K562 (cell line): ENCODE results near the gene CD151. TPM values are rescaled to one million over a fixed set of nuclear protein-coding genes. Genes with fewer than 3 reads are reported as not detected.

ENCODE experiments used
- ATAC-seq: fragments of 200-7000 bp; cut with Tn5 transposase; 3 replicates; pipeline ENCODE4 v1.9.1; 2020; ENCODE audit warnings: moderate library complexity
- BruUV-seq: library from RNA; stranded (reverse); fragments of 400-500 nt; replicated peaks from 2 replicates; lab custom pipeline; 2021; lab: Mats Ljungman, UMichigan
- CTCF ChIA-PET: fragments of 300-600 bp; formaldehyde crosslinking; extraction: SDS; loops from one replicate; lab custom pipeline; 2021; ENCODE audit warnings: low intra/inter-chr PET ratio; lab: Yijun Ruan, JAX
- POLR2A ChIA-PET: fragments of 300-600, 350-650 bp; sonication (Branson Sonifier 250); formaldehyde crosslinking; extraction: SDS; loops from one replicate; lab custom pipeline; 2021; ENCODE audit warnings: antibody characterized with exemption, inconsistent platforms; lab: Yijun Ruan, JAX
- DNase-seq, 4 experiments: peaks; one replicate each; pipeline versions ENCODE4 v3.0.0 to v3.0.0-alpha.2; 2011 to 2018; ENCODE audit warnings: low spot score in 3 of 4, mixed read lengths in 3 of 4; ENCODE audit errors: extremely low read depth in 1 of 4
- FAIRE-seq: peaks from 2 replicates; lab custom pipeline; 2011; peaks lifted over from hg19 to GRCh38; lab: Jason Lieb, UNC
- H2AFZ ChIP-seq: 2 replicates; pipeline ENCODE4 v1.6.0; 2011; ENCODE audit warnings: low read depth, low read length, control low read depth, inconsistent platforms
- H3K27ac ChIP-seq: fragments of 200-600 bp; 3 replicates; pipeline ENCODE4 v1.8.0; 2011; ENCODE audit warnings: low read depth, mild to moderate bottlenecking, control low read depth, inconsistent platforms, low read length, moderate library complexity, mixed read lengths; ENCODE audit errors: extremely low read depth
- H3K27me3 ChIP-seq, 2 experiments: fragments of 300-600 bp in 1 of 2; 2 replicates in 1 of 2; 3 replicates in 1 of 2; pipeline versions ENCODE4 v1.6.0 to v1.8.0; 2011; ENCODE audit warnings: inconsistent platforms in 2 of 2, low read length in 2 of 2, mild to moderate bottlenecking in 1 of 2, mixed read lengths in 1 of 2, moderate library complexity in 1 of 2; ENCODE audit not compliant: control insufficient read depth in 2 of 2, insufficient read depth in 2 of 2
- H3K36me3 ChIP-seq: fragments of 300-600 bp; 3 replicates; pipeline ENCODE4 v1.8.0; 2011; ENCODE audit warnings: mild to moderate bottlenecking, low read length, inconsistent platforms; ENCODE audit not compliant: control insufficient read depth, insufficient read depth
- H3K4me1 ChIP-seq, 2 experiments: fragments of 200-600 bp in 1 of 2; replicated peaks in 1 of 2; 2 replicates in 1 of 2; 3 replicates in 1 of 2; pipeline versions ENCODE4 v1.5.1 to v1.8.0; 2011; ENCODE audit warnings: inconsistent platforms in 2 of 2, low read length in 2 of 2, mild to moderate bottlenecking in 1 of 2, mixed read lengths in 1 of 2, moderate library complexity in 1 of 2; ENCODE audit not compliant: control insufficient read depth in 2 of 2, insufficient read depth in 2 of 2
- H3K4me2 ChIP-seq: 2 replicates; pipeline ENCODE4 v1.6.1; 2011; ENCODE audit warnings: low read length, control low read depth, inconsistent platforms, mixed read lengths; ENCODE audit not compliant: insufficient read depth
- H3K4me3 ChIP-seq: fragments of 200-600 bp; sonication (generic), shearing (Covaris generic); 2 replicates; pipeline ENCODE4 v1.5.1; 2016; ENCODE audit warnings: control low read depth, inconsistent platforms
- H3K79me2 ChIP-seq: fragments of 200-600 bp; 3 replicates; pipeline ENCODE4 v1.8.0; 2011; ENCODE audit warnings: low read length, inconsistent platforms; ENCODE audit not compliant: control insufficient read depth, insufficient read depth
- H3K9ac ChIP-seq, 2 experiments: 2 replicates each; pipeline versions ENCODE4 v1.6.0 to v1.6.1; 2011; ENCODE audit warnings: low read depth in 2 of 2, low read length in 2 of 2, control low read depth in 1 of 2, inconsistent platforms in 1 of 2, mild to moderate bottlenecking in 1 of 2, mixed read lengths in 1 of 2; ENCODE audit not compliant: insufficient read depth in 1 of 2
- H3K9me1 ChIP-seq: one replicate; pipeline ENCODE4 v1.6.0; 2011; ENCODE audit warnings: inconsistent platforms, mild to moderate bottlenecking, low read length, moderate library complexity; ENCODE audit not compliant: control insufficient read depth, insufficient read depth
- H3K9me3 ChIP-seq: replicated peaks from 2 replicates; pipeline ENCODE4 v1.5.1; 2011; ENCODE audit warnings: low read depth, low read length, inconsistent platforms; ENCODE audit not compliant: control insufficient read depth, insufficient read depth
- H4K20me1 ChIP-seq: replicated peaks from 2 replicates; pipeline ENCODE4 v1.6.1; 2011; ENCODE audit warnings: low read length, inconsistent platforms, mixed read lengths; ENCODE audit not compliant: control insufficient read depth, insufficient read depth
- CEBPG ChIP-seq, 3 experiments: fragments of 200-800 bp in 1 of 3; sonication (Bioruptor generic) in 1 of 3; sonication (generic) in 1 of 3; formaldehyde crosslinking in 1 of 3; IDR thresholded peaks in 2 of 3; conservative IDR thresholded peaks in 1 of 3; 2 replicates each; pipeline versions ENCODE4 v1.6.1 to v1.8.0; 2016 to 2022; ENCODE audit warnings: missing compliant biosample characterization in 2 of 3, missing genetic modification characterization in 2 of 3, mild to moderate bottlenecking in 1 of 3, missing genetic modification reagents in 1 of 3
- CHD1 ChIP-seq: fragments of 200-600 bp; sonication (generic); IDR thresholded peaks from one replicate; pipeline ENCODE4 v1.6.1; 2012; ENCODE audit warnings: mild to moderate bottlenecking, moderate library complexity, low read length, inconsistent platforms
- EGR1 ChIP-seq: fragments of 450-650 bp; conservative IDR thresholded peaks from 2 replicates; pipeline ENCODE4 v1.6.1; 2017; ENCODE audit warnings: mild to moderate bottlenecking
- FOXA3 ChIP-seq, 2 experiments: fragments of 450-650 bp in 1 of 2; sonication (generic) in 1 of 2; formaldehyde crosslinking; IDR thresholded peaks in 1 of 2; conservative IDR thresholded peaks in 1 of 2; 2 replicates each; pipeline versions ENCODE4 v1.4.0 to v1.8.0; 2020 to 2022; ENCODE audit warnings: mild to moderate bottlenecking in 2 of 2, missing genetic modification reagents in 1 of 2
- JUN ChIP-seq, 2 experiments: sonication (generic) in 1 of 2; formaldehyde crosslinking in 1 of 2; IDR thresholded peaks; 2 replicates each; pipeline versions ENCODE4 v1.6.1 to v1.8.0; 2012 to 2022; ENCODE audit warnings: borderline replicate concordance in 2 of 2, mild to moderate bottlenecking in 2 of 2, improper control_type of control experiment in 1 of 2, low read depth in 1 of 2, low read length in 1 of 2, missing genetic modification reagents in 1 of 2
- KDM1A ChIP-seq, 2 experiments: fragments of 450-650 bp; IDR thresholded peaks; 2 replicates each; pipeline ENCODE4 v1.6.1; 2016; ENCODE audit warnings: mild to moderate bottlenecking in 2 of 2
- MEF2A ChIP-seq: IDR thresholded peaks from 2 replicates; pipeline ENCODE4 v1.6.1; 2011; ENCODE audit warnings: low read depth, mild to moderate bottlenecking, low read length, moderate library complexity; ENCODE audit not compliant: control insufficient read depth
- NFIC ChIP-seq: fragments of 450-650 bp; IDR thresholded peaks from 2 replicates; pipeline ENCODE4 v1.6.1; 2017; ENCODE audit warnings: mild to moderate bottlenecking, inconsistent platforms
- NR3C1 ChIP-seq: sonication (generic); formaldehyde crosslinking; IDR thresholded peaks from 2 replicates; pipeline ENCODE4 v1.8.1; 2022; ENCODE audit warnings: missing genetic modification reagents
- PHF8 ChIP-seq: fragments of 200-600 bp; sonication (generic); IDR thresholded peaks from 2 replicates; pipeline ENCODE4 v1.6.1; 2012; ENCODE audit warnings: mixed run types, mild to moderate bottlenecking, inconsistent platforms, low read length, moderate library complexity, borderline replicate concordance
- TEAD4 ChIP-seq, 2 experiments: sonication (generic) in 1 of 2; formaldehyde crosslinking in 1 of 2; IDR thresholded peaks; 2 replicates each; pipeline versions ENCODE4 v1.6.1 to v1.8.0; 2012 to 2022; ENCODE audit warnings: borderline replicate concordance in 1 of 2, inconsistent platforms in 1 of 2, low read length in 1 of 2, mild to moderate bottlenecking in 1 of 2, missing genetic modification reagents in 1 of 2
- ZNF699 ChIP-seq: fragments of 250-450 bp; sonication (Bioruptor Pico); IDR thresholded peaks from 2 replicates; pipeline ENCODE4 v1.8.0; 2021; ENCODE audit warnings: mild to moderate bottlenecking, moderate library complexity; ENCODE audit not compliant: insufficient replicate concordance
- WGBS: fragments of 100-300 bp; shearing (Covaris generic); methylation state at CpG from one replicate; pipeline ENCODE4 v1.1.6; 2016; ENCODE audit warnings: low coverage, mixed read lengths; ENCODE audit not compliant: insufficient coverage; ENCODE audit errors: missing lambda C conversion rate; 5-methylcytosine and 5-hydroxymethylcytosine counted together
- in situ Hi-C: fragments of 300-500 bp; cut with MboI; formaldehyde crosslinking; loops from 4 replicates; pipeline ENCODE4 v1.15.0; 2018; ENCODE audit warnings: inconsistent platforms, mixed read lengths
- intact Hi-C: fragments of 100-400 bp; cut with micrococcal nuclease; formaldehyde crosslinking; loops from 2 replicates; pipeline ENCODE4 v1.14.2; 2022
- polyA plus RNA-seq, 8 experiments: library from polyadenylated mRNA; depleted of rRNA in 4 of 8; stranded (reverse) in 5 of 8; unstranded in 3 of 8; fragments of >200 nt; fragmentation: Nextera tagmentation in 2 of 8; fragmentation: Illumina TruSeq in 1 of 8; extraction: Ambion mirVana in 2 of 8; extraction: Trizol in 1 of 8; gene quantifications; 2 replicates each; pipeline versions ENCODE4 v1.2.1 to v1.2.3, GENCODE V29; 2011 to 2014; ENCODE audit warnings: inconsistent platforms in 1 of 8, missing spikeins in 1 of 8
- total RNA-seq, 7 experiments: library from RNA; depleted of rRNA in 6 of 7; stranded (reverse); fragments of >200 nt in 6 of 7; fragmentation: Illumina TruSeq in 2 of 7; extraction: Trizol in 2 of 7; gene quantifications; 2 replicates each; pipeline versions ENCODE4 v1.2.1 to v1.2.3, GENCODE V29; 2011 to 2021; ENCODE audit warnings: low replicate concordance in 1 of 7
- TF ChIP-seq, protein P1 (sequence below), 2 experiments: fragments of 200-800 bp in 1 of 2; sonication (Bioruptor generic) in 1 of 2; sonication (generic) in 1 of 2; formaldehyde crosslinking in 1 of 2; IDR thresholded peaks in 1 of 2; conservative IDR thresholded peaks in 1 of 2; 2 replicates each; pipeline versions ENCODE4 v1.5.0 to v1.6.1; 2016 to 2020; ENCODE audit warnings: missing compliant biosample characterization in 1 of 2, missing genetic modification characterization in 1 of 2, missing genetic modification reagents in 1 of 2

CD151 gene
- total and polyA plus RNA-seq, 9 of the 15 experiments (the other 6 are each of a cell fraction or from before 2014, with no cell fraction given) = 2.3 to 187 (median 140) TPM

DNA sequence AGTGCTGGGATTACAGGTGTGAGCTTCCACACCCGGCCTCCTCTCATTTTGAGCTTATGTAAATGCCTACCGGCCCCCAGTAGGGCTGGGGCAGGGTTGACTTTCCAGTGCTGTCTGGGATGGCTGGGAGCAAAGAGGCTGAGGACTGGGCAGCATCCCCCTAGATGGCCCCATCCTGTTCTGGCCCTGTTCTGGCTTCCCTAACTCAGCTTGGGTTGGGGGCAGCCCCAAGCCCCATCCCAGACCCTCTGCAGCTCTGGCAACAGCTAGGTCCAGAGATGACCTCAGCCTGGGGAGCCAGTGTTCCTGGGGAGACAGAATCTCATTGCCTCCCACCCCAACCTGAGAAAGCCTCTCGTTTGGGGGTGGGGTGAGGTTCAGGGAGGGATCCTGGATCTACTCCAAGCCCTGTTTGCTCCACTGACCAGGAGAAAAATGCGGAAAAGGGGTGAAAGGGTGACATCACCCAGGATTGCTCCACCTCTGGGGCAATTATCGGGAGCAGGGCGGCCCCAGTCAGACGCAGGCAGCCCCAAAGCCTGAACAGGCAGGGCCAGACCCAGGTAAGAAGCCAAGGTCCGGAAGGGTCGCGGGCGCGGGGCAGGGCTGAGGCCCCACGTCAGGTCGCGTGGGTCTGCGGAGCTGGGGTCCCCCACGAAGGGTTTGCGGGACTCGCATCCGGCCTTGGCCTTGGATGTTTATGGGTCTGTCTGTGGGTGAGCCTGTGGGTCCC is 14.2 kb upstream of the CD151 start, which contains the start of gene PNPLA2:
Gene PNPLA2 (plus strand): TSS at position 519 of the 733 bp plus-strand sequence. CDS start 805 bp downstream, outside the sequence.
- intact Hi-C loops = no loop called here
- peak; percentile 6 for FAIRE-seq
- TF ChIP-seq EGR1 (no peak), TEAD4 (IDR thresholded peaks at IDR 0.05; ENCODE audit: low read length) (no peak), TEAD4 (CRISPR knock-in tag; IDR thresholded peaks at IDR 0.05; ENCODE audit: borderline replicate concordance) (0 out of 2 replicates have a peak, but pooled peaks have one; percentile 37), KDM1A (IDR thresholded peaks at IDR 0.05) (no peak), MEF2A (no peak), JUN (IDR thresholded peaks at IDR 0.05; ENCODE audit: borderline replicate concordance, low read depth, low read length) (no peak; the same call in 1 of the 2 replicates), JUN (CRISPR knock-in tag; IDR thresholded peaks at IDR 0.05; ENCODE audit: borderline replicate concordance) (peak; percentile 78; the same call in 1 of the 2 replicates), ZNF699 (CRISPR knock-in tag) (no peak), CHD1 (peak; percentile 9), NFIC (0 out of 2 replicates have a peak, but pooled peaks have one; percentile 14), PHF8 (no peak), FOXA3 (CRISPR knock-in tag; conservative IDR thresholded peaks at IDR 0.05 in 1 of 2, IDR thresholded peaks at IDR 0.05 in 1 of 2) (0 out of 4 replicates have a peak, but pooled peaks of 1 of the 2 experiments have one; percentile 66), CEBPG (CRISPR knock-in tag; IDR thresholded peaks at IDR 0.05) (peak; percentile 62; the same call in 1 of the 2 replicates), CEBPG (tag; conservative IDR thresholded peaks at IDR 0.05 in 1 of 2, IDR thresholded peaks at IDR 0.05 in 1 of 2) (peak; percentile 29 to 41; a peak in 2 of 4 replicates), NR3C1 (no peak)
- TF ChIP-seq, protein P1, sequence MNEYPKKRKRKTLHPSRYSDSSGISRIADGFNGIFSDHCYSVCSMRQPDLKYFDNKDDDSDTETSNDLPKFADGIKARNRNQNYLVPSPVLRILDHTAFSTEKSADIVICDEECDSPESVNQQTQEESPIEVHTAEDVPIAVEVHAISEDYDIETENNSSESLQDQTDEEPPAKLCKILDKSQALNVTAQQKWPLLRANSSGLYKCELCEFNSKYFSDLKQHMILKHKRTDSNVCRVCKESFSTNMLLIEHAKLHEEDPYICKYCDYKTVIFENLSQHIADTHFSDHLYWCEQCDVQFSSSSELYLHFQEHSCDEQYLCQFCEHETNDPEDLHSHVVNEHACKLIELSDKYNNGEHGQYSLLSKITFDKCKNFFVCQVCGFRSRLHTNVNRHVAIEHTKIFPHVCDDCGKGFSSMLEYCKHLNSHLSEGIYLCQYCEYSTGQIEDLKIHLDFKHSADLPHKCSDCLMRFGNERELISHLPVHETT (CRISPR knock-in tag; conservative IDR thresholded peaks at IDR 0.05 in 1 of 2, IDR thresholded peaks at IDR 0.05 in 1 of 2) = no peak

More for the DNA sequence above, 14.2 kb upstream of the CD151 start, which contains the start of gene PNPLA2:
- no peak for ATAC-seq
- Histone ChIP-seq H3K27ac (peak within 1 kb of the TSS; percentile 92), H3K4me2 (peak within 1 kb of the TSS; percentile 86), H3K9me3 (no peaks in the 10 kb centered on the region), H3K79me2 (peaks cover 27% of the 10 kb centered on the region), H4K20me1 (peaks cover 13% of the 10 kb centered on the region), H3K27me3 (no peaks in the 10 kb centered on the region), H2AFZ (peak within 1 kb of the TSS; percentile 93), H3K4me3 (peak within 1 kb of the TSS; percentile 89), H3K36me3 (peaks cover 31% of the 10 kb centered on the region; the same call in 2 of the 3 replicates), H3K4me1 (peaks cover 11 to 62% of the 10 kb centered on the region in 2 experiments; a peak in 4 of 5 replicates), H3K9ac (peak within 1 kb of the TSS; percentile 87 to 100), H3K9me1 (peaks cover 6% of the 10 kb centered on the region)
- BruUV-seq = no TSS peak
- POLR2A ChIA-PET = interaction anchor here (0.6 to 5.2 kb wide), 11 partner anchors 7 to 258 kb away, joined by 3 to 36 read pairs (median 10); partner anchors contain the start of genes CD151, CRACR2B, LMNTD2 and POLR2L
- no peak for DNase-seq
- in situ Hi-C loops = no loop called here
- CTCF ChIA-PET = no interaction called here
- WGBS = 32% methylated on average over 19 of the region's 20 CpGs
